Measurements from ENCODE around the gene ANKRD16.
"Not testable (repeated sequence)": the region's sequence is repeated elsewhere in the genome, so short reads cannot be mapped to it uniquely, and the experiment has no call there.

The ANKRD16 gene

DNA sequence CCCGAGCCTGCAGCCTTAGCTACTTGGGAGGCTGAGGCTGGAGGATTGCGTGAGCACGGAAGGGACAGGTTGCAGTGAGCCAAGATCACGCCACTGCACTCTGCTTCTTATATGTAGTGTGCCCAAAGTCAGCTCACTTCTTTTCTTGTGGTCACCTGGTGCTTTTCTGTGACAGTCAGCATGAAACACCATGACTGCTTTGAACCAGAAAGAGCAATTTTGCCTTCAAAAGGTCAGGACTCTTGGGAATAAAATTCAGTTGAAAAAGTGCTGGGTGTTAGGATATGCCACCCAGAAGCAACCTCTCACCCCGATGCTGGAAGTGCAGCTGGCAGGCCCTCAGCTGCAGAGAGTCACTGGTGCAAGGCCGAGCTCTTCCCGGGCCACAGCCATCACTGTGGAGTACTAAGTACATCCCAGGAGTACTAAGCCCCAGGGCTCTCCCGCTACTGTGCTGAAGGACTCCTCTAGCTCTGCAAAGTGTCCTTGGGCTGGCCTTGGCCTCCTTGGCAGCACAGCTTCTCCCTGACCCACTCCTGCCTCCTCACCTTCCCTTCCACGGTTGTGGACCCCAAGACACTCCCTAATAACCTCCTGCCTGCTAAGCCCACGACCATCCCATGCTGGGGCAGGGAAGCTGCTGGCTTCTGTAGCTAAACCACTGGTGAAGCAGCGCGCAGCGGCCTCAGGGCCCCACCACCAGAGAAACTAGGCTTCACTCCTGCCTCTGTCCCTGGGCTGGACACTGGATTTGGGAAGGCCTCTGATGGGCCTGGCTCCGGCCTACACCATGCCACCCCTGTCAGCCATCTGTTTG is 58.9 kb downstream of the ANKRD16 start:
- Histone ChIP-seq H3K27ac (ENCODE audit: low read depth, low read length) (no peak overlapping the region), H3K36me3 (ENCODE audit: control insufficient read depth in 5 of 5, insufficient read depth in 5 of 5, low read length in 5 of 5) (no peaks in the 10 kb centered on the region), H3K4me1 (ENCODE audit: control insufficient read depth in 5 of 5, insufficient read depth in 5 of 5, low read length in 5 of 5) (no peaks in the 10 kb centered on the region), H3K9me3 (ENCODE audit: control insufficient read depth in 5 of 5, low read length in 5 of 5) (no peaks in the 10 kb centered on the region), H3K4me3 (ENCODE audit: low read depth in 1 of 5, low read length in 5 of 5) (no peak overlapping the region), H3K27me3 (ENCODE audit: control insufficient read depth in 5 of 5, insufficient read depth in 4 of 5, low read length in 5 of 5) (no peaks in the 10 kb centered on the region), H3K9ac (ENCODE audit: low read length in 5 of 5) (no peak overlapping the region)

DNA sequence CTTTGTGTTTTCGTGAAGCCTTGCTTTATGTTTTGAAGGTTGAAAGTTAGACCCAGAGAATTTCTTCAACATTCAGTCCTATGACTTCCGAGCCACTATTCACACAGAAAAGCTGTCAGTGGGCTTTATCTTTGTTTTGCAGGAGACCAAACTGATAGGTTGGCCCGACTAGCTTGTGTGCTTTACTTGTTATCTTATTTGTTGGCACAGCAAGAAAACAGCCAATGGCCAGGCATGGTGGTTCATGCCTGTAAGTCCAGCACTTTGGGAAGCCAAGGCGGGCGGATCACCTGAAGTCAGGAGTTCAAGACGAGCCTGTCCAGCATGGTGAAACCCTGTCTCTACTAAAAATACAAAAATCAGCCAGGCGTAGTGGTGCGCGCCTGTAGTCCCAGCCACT is 60.4 kb downstream of the ANKRD16 start:
- Histone ChIP-seq H3K27me3 (ENCODE audit: control insufficient read depth in 5 of 5, insufficient read depth in 4 of 5, low read length in 5 of 5) (no peaks in the 10 kb centered on the region), H3K4me1 (ENCODE audit: control insufficient read depth in 5 of 5, insufficient read depth in 5 of 5, low read length in 5 of 5) (no peaks in the 10 kb centered on the region), H3K9ac (ENCODE audit: low read length in 5 of 5) (no peak overlapping the region), H3K36me3 (ENCODE audit: control insufficient read depth in 5 of 5, insufficient read depth in 5 of 5, low read length in 5 of 5) (no peaks in the 10 kb centered on the region), H3K9me3 (ENCODE audit: control insufficient read depth in 5 of 5, low read length in 5 of 5) (no peaks in the 10 kb centered on the region), H3K27ac (ENCODE audit: low read depth, low read length) (no peak overlapping the region), H3K4me3 (ENCODE audit: low read depth in 1 of 5, low read length in 5 of 5) (no peak overlapping the region)

DNA sequence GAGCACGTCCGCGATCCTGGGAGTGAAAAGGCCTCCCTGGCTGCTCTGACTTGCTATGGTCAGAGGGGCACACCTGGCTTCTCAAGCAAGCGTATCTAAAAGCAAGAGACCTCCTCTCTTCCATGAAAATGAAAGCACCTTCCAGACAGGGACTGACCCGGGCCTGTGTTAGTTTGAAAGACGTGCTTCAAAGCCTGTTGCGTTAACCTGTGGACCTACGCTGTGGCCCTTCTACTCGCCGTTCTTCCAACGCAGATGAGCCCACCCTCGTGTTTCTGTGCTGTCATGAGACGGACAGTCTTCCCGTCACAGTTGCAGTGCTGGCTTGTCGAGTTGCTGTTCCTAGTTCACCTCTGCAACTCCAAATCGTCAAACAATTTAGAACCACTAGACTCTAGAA is 61.0 kb downstream of the ANKRD16 start:
- H3K9me3 ChIP-seq (ENCODE audit: control insufficient read depth in 5 of 5, low read length in 5 of 5): no peaks in the 10 kb centered on the region
- H3K27me3 ChIP-seq (ENCODE audit: control insufficient read depth in 5 of 5, insufficient read depth in 4 of 5, low read length in 5 of 5): no peaks in the 10 kb centered on the region
- H3K4me3 ChIP-seq (ENCODE audit: low read depth in 1 of 5, low read length in 5 of 5): no peak overlapping the region
- no peaks in the 10 kb centered on the region for H3K36me3 ChIP-seq (ENCODE audit: control insufficient read depth in 5 of 5, insufficient read depth in 5 of 5, low read length in 5 of 5)
- no peaks in the 10 kb centered on the region for H3K4me1 ChIP-seq (ENCODE audit: control insufficient read depth in 5 of 5, insufficient read depth in 5 of 5, low read length in 5 of 5)
- no peak overlapping the region for H3K9ac ChIP-seq (ENCODE audit: low read length in 5 of 5)
- no peak overlapping the region for H3K27ac ChIP-seq (ENCODE audit: low read depth, low read length)

DNA sequence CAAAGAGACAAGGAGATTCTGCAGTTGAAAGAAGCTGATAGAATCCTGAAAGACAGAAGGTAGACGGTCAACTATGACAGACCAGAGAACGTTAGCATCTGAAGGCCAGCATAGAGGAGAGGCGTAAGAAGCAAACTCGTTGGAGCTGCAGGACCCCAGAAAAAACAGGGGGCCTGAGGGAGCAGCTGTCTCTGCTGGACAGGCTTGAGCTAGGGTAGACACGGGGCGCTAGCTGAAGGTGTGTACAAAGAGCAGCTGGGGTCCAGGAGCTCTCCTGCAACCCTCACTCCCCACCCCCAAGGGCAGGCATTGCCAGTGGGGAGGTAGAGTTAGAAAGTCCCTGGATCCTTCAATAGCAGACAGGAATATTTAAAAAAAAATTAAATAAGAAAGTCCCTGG is 61.9 kb downstream of the ANKRD16 start:
- H3K27me3 ChIP-seq (ENCODE audit: control insufficient read depth in 5 of 5, insufficient read depth in 4 of 5, low read length in 5 of 5): no peaks in the 10 kb centered on the region
- H3K4me1 ChIP-seq (ENCODE audit: control insufficient read depth in 5 of 5, insufficient read depth in 5 of 5, low read length in 5 of 5): no peaks in the 10 kb centered on the region
- no peaks in the 10 kb centered on the region for H3K9me3 ChIP-seq (ENCODE audit: control insufficient read depth in 5 of 5, low read length in 5 of 5)
- no peak overlapping the region for H3K4me3 ChIP-seq (ENCODE audit: low read depth in 1 of 5, low read length in 5 of 5)
- no peak overlapping the region for H3K27ac ChIP-seq (ENCODE audit: low read depth, low read length)
- H3K36me3 ChIP-seq (ENCODE audit: control insufficient read depth in 5 of 5, insufficient read depth in 5 of 5, low read length in 5 of 5): no peaks in the 10 kb centered on the region
- no peak overlapping the region for H3K9ac ChIP-seq (ENCODE audit: low read length in 5 of 5)

DNA sequence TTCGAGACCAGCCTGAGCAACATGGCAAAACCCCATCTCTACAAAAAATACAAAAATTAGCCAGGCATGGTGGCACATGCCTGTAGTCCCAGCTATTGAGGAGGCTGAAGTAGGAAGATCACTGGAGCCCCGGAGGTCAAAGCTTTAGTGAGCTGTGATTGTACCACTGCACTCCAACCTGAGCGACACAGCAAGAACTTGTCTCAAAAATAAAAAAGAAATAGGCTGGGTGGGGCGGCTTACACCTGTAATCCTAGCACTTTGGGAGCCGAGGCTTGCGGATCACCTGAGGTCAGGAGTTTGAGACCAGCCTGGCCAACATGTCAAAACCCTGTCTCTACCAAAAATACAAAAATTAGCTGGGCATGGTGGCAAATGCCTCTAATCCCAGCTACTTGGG is 63.2 kb downstream of the ANKRD16 start:
- H3K27ac ChIP-seq (ENCODE audit: low read depth, low read length); H3K9ac ChIP-seq (ENCODE audit: low read length in 5 of 5); H3K4me1 ChIP-seq (ENCODE audit: control insufficient read depth in 5 of 5, insufficient read depth in 5 of 5, low read length in 5 of 5); H3K27me3 ChIP-seq (ENCODE audit: control insufficient read depth in 5 of 5, insufficient read depth in 4 of 5, low read length in 5 of 5); H3K36me3 ChIP-seq (ENCODE audit: control insufficient read depth in 5 of 5, insufficient read depth in 5 of 5, low read length in 5 of 5); H3K9me3 ChIP-seq (ENCODE audit: control insufficient read depth in 5 of 5, low read length in 5 of 5); H3K4me3 ChIP-seq (ENCODE audit: low read depth in 1 of 5, low read length in 5 of 5): not testable (repeated sequence)

DNA sequence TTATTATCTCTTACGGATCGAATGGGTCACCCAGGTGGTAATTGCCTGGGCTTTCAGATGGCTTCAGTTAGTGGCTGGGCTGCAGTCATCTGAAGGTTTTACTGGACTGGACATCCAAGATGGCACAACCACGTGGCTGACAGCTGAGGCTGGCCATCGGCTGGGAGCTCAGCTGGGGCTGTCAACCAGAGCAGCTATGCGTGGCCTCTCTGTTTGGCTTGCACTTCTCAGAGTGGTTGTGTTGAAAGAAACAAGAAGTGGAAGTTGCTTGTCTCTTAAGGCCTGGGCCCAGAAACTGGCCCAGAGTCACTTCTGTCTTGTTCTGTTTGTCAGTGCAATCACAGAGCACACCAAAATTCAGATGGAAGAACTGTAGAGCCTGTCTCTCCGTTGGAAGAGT is 70.8 kb downstream of the ANKRD16 start:
- no peak overlapping the region for H3K27ac ChIP-seq (ENCODE audit: low read depth, low read length)
- H3K36me3 ChIP-seq (ENCODE audit: control insufficient read depth in 5 of 5, insufficient read depth in 5 of 5, low read length in 5 of 5): no peaks in the 10 kb centered on the region
- H3K9me3 ChIP-seq (ENCODE audit: control insufficient read depth in 5 of 5, low read length in 5 of 5): no peaks in the 10 kb centered on the region
- H3K4me1 ChIP-seq (ENCODE audit: control insufficient read depth in 5 of 5, insufficient read depth in 5 of 5, low read length in 5 of 5): peaks cover 0 to 10% (median 9%) of the 10 kb centered on the region in 5 donors
- no peak overlapping the region for H3K9ac ChIP-seq (ENCODE audit: low read length in 5 of 5)
- H3K27me3 ChIP-seq (ENCODE audit: control insufficient read depth in 5 of 5, insufficient read depth in 4 of 5, low read length in 5 of 5): no peaks in the 10 kb centered on the region
- H3K4me3 ChIP-seq (ENCODE audit: low read depth in 1 of 5, low read length in 5 of 5): no peak overlapping the region

DNA sequence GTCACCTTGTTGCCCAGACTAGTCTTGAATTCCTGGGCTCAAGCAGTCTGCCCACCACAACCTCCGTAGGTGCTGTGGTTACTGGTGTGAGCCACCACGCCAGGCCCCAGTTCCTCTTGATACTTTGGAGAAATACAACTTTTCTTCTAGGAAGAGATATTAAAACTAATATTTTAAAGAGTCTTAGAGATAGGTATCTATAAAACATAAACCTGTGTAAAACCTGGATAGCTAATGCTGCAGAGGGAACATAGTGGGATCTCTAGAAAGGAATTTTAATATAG is 71.7 kb downstream of the ANKRD16 start:
- H3K36me3 ChIP-seq (ENCODE audit: control insufficient read depth in 5 of 5, insufficient read depth in 5 of 5, low read length in 5 of 5): no peaks in the 10 kb centered on the region
- no peaks in the 10 kb centered on the region for H3K9me3 ChIP-seq (ENCODE audit: control insufficient read depth in 5 of 5, low read length in 5 of 5)
- H3K4me3 ChIP-seq (ENCODE audit: low read depth in 1 of 5, low read length in 5 of 5): no peak overlapping the region
- H3K4me1 ChIP-seq (ENCODE audit: control insufficient read depth in 5 of 5, insufficient read depth in 5 of 5, low read length in 5 of 5): peaks cover 0 to 11% (median 10%) of the 10 kb centered on the region in 5 donors
- H3K27ac ChIP-seq (ENCODE audit: low read depth, low read length): no peak overlapping the region
- no peak overlapping the region for H3K9ac ChIP-seq (ENCODE audit: low read length in 5 of 5)
- no peaks in the 10 kb centered on the region for H3K27me3 ChIP-seq (ENCODE audit: control insufficient read depth in 5 of 5, insufficient read depth in 4 of 5, low read length in 5 of 5)

DNA sequence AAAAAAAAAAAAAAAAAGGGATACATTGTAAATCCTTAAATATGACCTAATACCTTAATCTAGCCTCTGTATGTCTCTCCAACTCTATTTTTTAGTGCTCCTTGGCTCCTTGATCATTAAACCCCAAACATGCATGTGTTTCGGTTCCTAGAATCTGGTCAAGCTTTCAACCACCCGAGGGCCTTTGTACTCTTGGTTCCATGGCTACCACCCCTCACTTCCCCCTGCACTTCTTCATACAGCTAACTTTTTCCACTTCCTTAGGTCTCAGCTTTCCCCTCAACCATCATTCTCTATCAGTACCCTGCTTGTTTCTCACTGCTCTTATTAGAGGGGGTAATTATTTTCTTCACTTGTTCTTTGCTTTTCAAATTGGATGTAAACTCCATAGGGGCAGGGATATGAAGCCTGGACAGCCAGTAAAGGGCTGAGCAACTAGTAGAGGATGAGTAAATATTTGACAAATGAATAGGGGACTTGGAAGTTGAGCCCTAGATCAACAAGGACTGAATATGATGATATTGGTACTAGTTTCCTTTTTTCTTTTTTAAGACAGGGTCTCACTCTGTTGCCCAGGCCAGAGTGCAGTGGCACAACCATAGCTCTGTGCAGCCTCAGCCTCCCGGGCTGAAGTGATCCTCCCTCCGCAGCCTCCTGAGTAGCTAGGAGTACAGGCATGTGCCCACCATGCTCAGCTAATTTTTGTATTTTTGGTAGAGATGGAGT is 72.2 kb downstream of the ANKRD16 start:
- Histone ChIP-seq H3K36me3 (ENCODE audit: control insufficient read depth in 5 of 5, insufficient read depth in 5 of 5, low read length in 5 of 5) (no peaks in the 10 kb centered on the region), H3K27ac (ENCODE audit: low read depth, low read length) (no peak overlapping the region), H3K9ac (ENCODE audit: low read length in 5 of 5) (no peak overlapping the region), H3K4me3 (ENCODE audit: low read depth in 1 of 5, low read length in 5 of 5) (no peak overlapping the region), H3K4me1 (ENCODE audit: control insufficient read depth in 5 of 5, insufficient read depth in 5 of 5, low read length in 5 of 5) (peaks cover 0 to 12% (median 11%) of the 10 kb centered on the region in 5 donors), H3K27me3 (ENCODE audit: control insufficient read depth in 5 of 5, insufficient read depth in 4 of 5, low read length in 5 of 5) (no peaks in the 10 kb centered on the region), H3K9me3 (ENCODE audit: control insufficient read depth in 5 of 5, low read length in 5 of 5) (no peaks in the 10 kb centered on the region)

DNA sequence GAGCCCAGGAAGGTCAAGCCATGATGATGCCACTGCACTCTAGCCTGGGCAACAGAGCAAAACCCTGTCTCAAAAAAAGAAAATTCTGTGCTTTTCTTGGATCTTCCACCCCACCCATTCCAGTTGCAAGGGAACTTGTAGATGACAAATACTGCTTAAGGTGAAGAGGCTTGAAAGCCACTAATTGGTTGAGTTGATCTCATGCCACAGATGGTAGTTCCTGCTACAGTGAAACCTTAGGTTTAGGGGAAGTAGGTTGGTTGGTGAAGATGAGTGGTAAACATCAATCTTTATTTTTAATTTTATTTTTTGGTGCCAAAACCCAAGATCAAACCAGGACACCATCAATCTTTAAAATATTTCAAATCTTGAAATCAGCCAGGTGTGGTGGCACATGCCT is 73.5 kb downstream of the ANKRD16 start:
- Histone ChIP-seq H3K9ac (ENCODE audit: low read length in 5 of 5) (no peak overlapping the region), H3K36me3 (ENCODE audit: control insufficient read depth in 5 of 5, insufficient read depth in 5 of 5, low read length in 5 of 5) (no peaks in the 10 kb centered on the region), H3K27me3 (ENCODE audit: control insufficient read depth in 5 of 5, insufficient read depth in 4 of 5, low read length in 5 of 5) (no peaks in the 10 kb centered on the region), H3K4me1 (ENCODE audit: control insufficient read depth in 5 of 5, insufficient read depth in 5 of 5, low read length in 5 of 5) (peaks cover 2 to 25% (median 23%) of the 10 kb centered on the region in 5 donors), H3K9me3 (ENCODE audit: control insufficient read depth in 5 of 5, low read length in 5 of 5) (no peaks in the 10 kb centered on the region), H3K27ac (ENCODE audit: low read depth, low read length) (no peak overlapping the region), H3K4me3 (ENCODE audit: low read depth in 1 of 5, low read length in 5 of 5) (no peak overlapping the region)
